ENCODE measurements around the gene DUSP16.
"Not testable (repeated sequence)": the region's sequence is repeated elsewhere in the genome, so short reads cannot be mapped to it uniquely, and the experiment has no call there.

The DUSP16 gene

DNA sequence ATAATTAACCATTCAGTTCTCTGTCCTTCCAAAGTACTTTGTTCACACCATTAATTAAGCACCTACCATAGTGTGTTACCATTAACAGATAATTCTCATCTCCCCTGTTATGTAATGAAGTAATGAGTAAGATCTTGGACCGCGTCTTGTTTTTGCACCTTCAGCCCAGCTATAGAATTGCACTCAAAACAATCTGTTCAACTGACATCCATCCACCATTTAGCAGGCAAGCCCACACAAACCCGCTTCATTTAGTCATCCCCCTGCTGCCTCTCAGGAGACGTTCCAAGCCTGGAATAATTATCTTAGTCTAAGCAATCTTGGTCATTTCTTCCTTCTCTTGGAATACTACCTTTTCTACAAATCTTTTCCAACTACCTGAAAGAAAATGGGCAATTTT is 74.4 kb downstream of the DUSP16 start:
- no peak for DNase-seq

DNA sequence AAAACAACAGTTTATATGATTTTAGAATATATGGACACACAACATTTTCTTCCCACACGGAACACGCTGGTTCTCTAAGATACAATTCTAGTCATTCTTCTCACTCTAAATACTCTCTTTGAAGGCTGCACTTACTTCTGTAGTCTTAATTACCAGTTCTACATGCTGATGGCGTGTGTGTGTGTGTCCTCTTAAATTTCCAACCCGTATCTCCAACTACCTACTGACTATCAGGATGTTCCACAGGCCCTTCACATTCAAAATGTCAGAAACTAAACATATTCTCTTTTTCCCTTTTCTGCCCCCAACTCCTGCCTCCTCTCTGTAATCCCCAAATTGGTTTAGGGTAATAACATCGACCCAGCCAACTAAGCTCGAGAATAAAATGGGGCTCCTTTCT is 75.2 kb downstream of the DUSP16 start:
- DNase-seq = no peak

DNA sequence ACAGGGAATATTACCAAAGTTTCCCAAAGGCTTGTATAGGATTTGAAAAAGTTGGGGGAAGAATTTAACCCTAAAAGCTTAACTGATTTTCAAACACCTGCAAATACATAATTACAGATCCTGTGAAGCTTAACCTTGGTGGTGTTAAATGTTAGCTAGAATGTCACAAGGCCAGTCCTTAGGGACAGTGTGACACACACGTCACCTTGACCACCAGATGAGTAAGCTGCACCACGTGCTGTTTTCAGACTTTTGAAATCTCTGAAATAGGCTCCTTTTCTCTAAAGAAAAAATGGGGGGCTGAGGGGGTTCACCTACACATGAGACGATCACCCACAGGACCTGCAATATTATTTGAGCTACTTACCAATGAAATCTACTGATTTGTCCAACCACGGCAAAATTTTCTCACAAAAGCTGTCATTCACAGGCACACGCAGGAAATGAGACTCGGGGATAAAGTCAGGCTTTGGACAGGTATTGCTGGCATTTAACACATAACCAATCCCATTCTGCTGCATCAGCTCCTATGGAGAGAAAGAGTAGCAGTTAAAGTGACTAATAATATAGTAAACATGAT is 75.9 kb downstream of the DUSP16 start:
- DNase-seq = no peak

DNA sequence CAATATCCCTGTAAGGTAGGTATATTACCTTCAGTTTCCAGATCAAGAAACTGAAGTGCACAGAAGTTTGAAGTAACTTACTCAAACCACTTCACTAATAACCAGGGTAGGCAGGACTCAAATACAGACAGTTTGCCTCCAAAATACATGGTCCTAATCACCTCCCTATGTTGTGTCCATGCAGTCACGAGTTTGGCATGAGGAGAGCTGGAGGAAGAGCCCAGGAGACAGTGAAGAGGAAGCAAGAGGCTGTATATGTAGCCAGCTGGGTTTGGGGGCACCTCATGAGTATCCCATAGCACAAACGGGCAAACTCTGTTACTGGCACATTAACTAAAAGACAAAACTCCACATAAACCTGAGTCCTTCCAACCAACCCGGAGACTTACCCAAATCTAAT is 79.2 kb downstream of the DUSP16 start:
- no peak for DNase-seq

DNA sequence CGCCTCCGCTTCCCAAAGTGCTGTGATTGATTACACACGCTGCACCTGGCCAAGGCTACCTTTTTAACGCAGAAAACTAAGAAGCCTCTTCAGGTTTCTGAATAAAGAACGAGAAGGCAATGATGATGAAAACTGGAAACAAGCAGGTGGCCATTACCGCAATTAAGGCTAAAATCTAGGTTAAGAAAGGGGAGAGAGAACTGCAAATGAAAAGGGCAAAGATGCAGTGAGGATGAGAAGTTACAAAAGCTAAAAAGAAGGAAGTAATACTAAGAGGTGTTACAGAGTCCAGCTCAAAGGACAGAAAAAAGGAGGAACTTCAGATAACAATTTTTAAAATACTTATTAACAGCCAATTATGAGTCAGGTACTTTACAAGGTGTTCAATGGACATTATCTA is 79.7 kb downstream of the DUSP16 start:
- no peak for DNase-seq

DNA sequence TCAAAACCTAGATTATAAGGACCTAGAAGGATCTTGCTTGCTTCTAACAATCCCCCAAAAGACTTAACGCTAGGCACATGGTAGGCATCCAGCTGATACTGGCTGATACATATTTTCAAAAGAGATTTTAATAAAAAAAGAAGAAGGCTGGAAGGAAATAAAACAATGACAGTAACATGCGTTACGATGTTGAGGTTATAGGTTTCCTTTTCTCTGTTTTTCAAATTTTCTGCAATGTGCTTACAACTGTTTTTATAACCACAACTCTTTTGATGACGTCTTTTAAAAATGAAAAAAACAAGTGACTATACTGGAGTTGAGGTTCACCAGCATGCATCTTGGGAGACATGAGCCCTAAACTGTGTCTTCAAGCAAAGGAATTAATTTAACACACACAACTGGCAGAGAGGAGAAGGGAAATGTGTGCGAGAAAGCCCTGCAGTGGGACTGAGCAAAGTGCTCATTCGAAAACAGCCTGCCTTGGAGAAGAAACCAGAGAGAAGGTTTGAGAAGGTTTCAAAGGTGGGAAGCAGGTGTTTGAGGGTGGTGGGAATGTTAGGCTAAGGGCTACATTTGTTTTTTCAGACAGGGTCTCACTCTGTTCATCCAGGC is 80.4 kb downstream of the DUSP16 start:
- no peak for DNase-seq

DNA sequence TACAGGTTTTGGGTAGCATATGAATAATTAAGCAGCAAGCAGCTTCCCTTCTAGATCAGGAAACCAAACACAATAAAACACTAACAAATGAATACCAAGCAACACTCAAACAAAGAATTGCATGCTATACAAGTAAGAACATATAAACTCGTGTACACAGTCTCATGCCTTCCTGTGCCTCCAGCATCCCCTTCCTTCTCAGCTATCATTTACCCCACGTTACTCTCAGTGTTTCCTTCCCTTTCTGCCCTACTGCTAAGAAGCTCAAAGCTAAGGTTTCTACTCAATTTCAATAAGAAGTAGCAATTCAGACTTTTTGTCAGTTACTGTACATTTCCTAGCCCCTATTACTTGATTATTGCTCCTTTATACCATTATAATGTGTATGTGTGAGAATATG is 81.0 kb downstream of the DUSP16 start:
- DNase-seq = no peak

DNA sequence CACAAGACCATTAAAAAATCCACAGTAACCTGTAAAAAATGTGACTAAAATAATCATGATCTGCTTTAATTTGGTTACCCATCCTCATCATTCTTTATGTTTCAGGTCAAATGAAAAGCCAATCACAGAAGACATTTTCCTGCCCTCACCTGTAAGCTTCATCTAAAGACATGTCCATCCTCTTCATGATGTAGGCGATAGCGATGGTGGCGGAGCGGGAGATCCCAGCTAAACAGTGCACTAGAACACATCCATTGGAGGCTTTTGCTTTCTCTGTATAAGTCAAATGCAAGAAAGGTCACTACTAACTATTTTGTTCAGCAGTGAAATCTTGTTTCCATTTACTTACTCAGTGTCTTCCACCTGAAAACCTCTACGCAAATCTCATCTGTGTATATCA is 82.6 kb downstream of the DUSP16 start:
- DNase-seq = no peak

DNA sequence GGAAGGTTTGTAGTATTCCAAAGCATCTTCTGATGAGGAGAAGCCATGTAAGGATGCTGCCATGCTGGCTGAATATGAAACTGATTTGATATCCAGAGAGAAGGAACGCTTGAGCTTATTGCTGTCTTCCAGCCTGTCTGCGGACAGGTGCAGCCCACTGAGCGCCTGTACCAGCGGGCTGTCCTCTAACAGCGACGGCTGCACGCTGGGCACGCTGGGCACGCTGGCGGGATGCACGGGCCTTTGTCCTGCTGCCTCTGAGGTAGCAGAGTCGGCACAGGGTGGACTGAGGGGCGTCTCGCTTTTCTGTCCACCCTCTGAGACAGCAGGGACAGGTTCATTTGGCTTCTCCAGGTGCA is 85.2 kb downstream of the DUSP16 start:
- no peak for DNase-seq

DNA sequence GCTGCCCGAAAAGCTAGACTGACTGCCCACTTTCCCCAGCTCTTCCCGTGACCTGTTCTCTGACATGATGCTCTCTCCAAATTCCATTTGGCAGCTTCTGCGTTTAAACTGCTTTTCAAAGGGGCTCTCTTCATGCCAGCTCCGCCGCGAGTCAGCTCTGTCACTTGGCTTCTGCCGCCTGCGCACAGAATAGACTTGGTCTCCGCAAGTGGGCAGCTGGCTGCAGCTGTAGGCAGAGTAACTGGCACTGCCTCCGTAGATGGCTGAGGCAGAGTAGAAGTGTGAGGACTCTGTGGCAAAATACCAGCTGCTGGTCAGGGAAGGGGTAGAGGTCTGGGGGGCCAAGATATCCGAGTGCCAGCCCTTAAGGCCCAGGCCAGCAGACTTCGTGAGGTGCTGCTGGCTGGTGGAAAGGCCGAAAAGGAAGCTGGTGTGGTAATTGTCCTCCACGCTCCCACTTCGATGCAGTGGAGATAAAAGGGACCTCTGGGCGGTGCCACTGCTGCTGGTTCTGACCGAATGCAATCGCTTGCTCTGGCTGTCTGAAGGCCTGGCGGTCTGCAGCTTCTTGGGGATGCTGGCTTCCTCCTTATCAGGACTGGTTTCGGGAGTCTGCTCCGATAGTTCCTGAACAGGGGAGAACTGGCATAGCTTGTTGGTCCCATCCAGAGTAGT is 85.7 kb downstream of the DUSP16 start:
- DNase-seq = no peak

DNA sequence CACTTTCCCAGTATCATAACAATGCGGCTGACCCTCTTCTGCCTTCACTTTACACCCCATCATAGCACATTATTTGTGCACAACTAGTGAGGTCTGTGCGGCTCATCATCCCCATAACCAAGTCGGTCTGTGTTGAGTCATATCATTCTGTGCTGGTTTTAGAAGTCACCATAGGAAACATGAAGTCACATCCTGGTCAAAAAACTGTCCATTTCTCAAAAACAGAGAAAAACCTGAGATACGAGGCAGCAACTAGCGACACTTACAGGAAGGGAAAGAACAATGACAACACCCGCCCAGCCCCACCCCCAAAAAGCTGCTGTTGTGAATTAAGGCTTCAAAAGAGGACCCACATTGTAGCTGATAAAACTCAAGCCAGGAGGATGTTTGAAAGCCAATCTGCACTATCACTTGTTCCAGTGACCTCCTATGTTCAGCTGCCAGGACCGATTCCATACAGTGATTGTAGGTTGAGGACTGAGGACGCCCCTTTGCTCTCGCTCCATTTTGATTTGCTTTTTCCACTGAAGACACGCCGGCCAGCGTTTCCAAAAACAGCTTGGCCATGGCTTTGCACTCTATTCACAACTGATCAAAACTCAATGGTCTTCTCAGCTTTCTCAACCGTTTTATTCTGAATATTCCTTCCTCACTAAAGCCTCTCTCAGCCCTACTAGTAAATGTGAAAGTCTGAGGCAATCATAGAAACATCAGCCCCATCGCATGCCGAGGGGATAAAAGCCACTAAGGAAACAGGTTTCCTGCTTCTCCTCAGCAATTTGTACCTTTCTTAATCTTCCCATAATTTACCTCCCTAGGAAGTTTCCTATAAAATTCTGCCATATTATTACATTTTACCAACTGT is 87.5 kb downstream of the DUSP16 start:
- DNase-seq = no peak

DNA sequence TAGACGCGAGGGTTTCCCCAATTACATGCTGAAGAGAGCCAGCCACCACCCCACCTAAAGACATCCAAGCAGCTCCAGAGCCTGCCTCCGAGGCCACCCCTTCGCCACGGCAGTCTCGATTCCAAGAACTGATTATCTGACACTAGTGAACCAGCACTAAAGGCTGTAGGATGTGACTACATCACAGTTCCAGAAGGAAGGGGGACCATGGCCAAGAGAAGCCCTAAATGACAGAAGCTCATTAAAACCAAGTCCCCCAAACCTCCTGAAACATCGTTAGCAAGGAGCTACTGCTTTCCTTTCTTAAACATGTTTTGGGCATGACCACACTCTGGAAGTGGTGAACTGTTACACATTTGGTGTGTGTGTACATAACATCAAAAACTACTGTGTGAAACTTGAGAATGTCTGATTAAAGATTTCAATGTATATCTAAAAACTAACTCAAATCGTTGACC is 88.2 kb downstream of the DUSP16 start:
- DNase-seq = no peak

DNA sequence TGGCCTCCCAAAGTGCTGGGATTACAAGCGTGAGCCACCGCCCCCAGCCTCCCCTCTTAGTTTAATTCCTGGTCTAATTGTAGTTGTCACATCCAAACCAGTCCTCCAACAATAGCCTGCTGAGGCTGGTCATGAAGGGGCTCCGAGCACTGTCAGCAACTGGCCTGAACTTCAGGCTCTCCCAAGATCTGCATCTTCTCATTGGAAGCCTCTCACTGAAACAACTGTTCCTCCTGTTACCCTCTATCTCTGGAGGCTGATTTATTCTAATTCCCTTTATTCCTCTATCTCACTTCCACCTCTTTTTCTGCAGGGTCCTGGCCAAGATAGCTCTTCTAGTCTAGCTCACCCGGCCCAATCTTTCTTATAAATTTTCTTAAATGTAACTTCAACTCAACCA is 89.4 kb downstream of the DUSP16 start:
- no peak for DNase-seq

DNA sequence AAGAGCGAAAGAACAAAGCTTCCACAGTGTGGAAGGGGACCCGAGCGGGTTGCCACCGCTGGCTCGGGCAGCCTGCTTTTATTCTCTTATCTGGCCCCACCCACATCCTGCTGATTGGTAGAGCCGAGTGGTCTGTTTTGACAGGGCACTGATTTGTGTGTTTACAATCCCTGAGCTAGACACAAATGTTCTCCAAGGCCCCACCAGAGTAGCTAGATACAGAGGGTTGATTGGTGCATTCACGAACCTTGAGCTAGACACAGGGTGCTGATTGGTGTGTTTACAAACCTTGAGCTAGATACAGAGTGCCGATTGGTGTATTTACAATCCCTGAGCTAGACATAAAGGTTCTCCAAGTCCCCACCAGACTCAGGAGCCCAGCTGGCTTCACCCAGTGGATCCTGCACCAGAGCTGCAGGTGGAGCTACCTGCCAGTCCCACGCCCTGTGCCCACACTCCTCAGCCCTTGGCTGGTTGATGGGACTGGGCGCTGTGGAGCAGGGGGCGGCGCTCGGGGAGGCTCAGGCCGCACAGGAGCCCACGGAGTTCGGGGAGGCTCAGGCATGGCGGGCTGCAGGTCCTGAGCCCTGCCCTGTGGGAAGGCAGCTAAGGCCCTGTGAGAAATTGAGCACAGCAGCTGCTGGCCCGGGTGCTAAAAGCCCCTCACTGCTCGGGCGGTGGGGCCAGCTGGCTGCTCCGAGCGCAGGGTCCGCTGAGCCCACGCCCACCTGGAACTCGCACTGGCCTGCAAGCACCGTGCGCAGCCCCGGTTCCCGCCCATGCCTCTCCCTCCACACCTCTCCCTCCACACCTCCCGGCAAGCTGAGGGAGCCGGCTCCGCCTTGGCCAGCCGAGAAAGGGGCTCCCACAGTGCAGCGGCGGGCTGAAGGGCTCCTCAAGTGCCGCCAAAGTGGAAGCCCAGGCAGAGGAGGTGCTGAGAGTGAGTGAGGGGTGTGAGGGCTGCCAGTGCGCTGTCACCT is 90.4 kb downstream of the DUSP16 start:
- DNase-seq = not testable (repeated sequence)

DNA sequence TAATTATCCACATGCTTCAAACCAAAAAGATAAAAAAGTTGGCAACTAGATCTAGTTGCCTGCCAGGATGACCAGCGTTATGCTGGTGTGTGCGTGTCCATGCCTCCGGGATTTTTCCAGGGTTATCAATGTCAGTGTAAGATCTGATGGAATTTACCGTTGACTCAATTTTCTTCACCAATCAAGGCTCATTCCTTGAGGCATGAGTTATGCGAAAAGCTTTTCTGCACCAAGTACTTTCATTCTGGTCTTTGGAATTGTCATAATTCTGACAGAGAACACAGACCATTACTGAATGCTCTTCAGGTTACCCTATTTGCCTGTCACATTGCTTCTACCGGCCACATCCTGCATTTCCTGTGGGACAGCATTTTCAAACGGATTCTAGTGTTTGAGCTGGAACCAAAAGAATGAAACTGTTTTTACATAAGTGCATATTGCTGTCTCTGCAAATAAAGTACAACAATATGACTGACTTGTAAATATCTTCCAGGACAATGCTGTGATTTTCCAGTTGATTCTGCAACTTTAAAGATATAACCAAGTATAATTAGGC is 91.8 kb downstream of the DUSP16 start:
- no peak for DNase-seq

DNA sequence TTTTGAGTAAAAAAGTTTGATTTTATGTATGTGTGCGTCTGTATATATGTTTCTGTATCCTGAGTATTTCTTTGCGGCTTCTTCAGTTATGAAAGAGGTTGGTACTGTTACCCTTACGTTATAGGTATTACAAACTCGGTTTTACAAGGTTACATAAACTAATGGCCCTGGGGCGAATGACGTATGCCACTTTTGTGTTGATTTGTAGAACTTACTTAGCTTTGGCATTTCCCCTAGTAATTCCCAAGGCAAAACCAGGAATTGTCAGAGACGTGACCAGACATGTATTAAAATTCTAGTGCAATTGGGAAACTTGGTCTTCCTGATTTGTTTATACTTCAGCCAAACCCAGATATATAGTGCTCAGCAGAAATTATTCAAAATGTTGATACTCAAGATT is 93.3 kb downstream of the DUSP16 start:
- DNase-seq = no peak

DNA sequence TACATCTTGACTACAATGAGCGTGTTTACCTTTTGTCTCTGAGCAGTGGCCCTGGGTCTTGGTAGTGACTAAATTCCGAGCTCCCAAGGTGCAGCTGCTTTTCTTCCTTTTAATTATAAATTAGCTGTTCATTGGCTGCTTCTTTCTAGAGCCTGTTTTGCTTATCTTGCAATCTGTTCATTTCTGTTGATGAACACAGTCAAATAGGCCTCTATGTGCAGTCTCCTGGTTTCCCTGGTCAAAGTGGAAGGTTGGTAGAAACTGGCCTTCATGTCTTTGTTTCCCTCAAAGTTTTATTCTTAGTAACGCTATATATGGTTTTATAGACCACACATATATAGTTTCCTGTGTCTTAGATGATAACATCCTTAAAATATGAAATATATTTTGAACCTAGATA is 94.1 kb downstream of the DUSP16 start:
- DNase-seq = no peak

DNA sequence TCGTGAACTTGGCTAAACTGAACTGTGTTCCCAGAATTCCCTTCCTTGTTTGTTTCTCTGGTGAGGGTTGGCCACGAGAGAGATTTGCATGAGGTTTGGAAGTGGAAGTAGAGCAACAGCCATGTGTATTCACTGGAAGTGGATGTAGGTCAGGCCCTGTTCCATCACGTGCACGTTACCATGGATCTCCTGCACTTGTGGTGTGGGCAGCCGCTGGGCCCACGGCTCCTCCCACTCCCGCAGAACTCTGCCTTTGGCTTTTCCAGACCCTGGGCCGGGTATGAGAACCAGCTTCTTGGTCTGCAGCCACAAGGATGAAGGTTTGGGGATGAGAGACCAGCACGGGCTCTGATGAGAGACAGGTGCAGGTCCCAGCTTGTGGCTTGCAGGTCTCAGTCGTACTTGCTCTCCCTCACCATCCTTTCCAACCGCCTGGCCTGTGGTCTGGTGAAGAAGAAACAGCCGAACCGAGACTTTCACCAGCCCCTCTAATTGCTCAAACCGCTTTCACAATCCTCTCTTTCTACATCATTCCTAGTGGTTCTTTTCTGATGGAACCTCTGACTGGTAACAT is 94.9 kb downstream of the DUSP16 start:
- no peak for DNase-seq

DNA sequence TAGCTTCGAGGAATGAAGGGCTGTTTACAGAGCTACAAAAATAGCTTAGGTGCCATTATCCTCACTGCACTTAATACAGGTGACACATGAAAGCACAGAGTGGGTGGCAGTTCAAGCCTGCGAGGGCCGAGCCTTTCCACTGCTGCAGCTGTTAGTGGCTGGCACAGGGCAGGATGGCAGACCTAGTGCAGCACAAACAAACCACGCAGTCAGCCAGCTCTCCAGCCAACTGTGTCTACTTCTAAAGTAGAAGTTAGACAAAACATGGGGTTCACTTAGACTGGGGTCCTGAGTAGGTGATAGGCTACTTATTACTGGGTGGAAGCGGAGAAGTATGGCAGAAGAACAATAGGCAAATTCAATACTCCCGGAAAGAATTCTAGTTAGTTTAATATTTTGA is 95.4 kb downstream of the DUSP16 start:
- DNase-seq = no peak

DNA sequence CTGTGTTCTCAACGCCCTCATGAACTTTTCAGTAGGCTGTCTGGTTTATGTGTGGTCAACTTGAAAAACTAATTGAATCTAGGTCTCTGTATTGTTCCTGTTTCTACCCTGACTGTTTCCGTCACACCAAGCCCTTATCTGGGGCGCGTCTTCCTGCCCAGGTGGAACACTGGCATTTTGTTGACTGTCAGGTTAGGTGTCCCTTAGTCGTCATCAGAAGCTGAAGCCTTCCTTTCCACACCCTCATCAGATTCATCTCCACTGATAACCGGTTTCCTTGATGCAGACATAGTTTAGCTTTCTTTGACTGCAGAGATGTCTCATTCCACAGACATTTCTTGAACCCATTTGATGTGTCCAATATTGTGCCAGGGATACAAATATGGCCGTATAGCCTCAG is 96.5 kb downstream of the DUSP16 start:
- DNase-seq = no peak

DNA sequence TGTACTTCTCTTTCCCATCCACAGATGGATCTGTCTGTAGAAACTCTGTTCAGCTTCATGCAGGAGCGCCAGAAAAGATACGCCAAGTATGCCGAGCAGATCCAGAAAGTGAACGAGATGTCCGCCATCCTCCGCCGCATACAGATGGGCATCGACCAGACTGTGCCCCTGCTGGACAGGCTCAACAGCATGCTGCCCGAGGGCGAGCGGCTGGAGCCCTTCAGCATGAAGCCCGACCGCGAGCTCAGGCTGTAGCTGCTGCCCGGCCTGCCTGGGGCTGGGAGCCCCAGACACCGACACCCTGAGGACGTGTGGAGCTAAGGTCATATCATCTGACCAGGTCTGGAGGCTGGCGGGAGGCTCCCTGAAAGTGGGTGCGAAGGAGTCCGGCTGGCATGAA is 97.1 kb downstream of the DUSP16 start:
- DNase-seq = no peak

DNA sequence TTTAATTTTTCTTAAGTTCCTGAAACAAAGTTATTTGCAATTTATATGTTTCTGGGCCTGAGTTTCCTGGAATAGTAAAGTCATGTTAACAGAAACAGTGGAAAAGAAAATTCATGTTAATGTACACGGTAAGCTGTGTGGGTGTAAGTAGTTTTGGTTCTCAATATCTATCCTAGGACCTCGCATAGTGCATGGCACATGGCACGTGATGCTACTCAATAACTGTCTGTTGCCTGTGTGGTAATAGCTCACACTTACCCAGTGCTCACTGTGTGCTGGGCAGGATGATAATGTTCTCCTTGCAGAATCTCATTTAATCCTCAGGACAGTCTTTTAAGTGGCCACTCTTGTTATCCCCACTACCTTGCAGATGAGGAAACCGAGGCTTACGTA is 100.7 kb downstream of the DUSP16 start:
- DNase-seq = no peak

Data from NCI-H2227 treated with DMSO at 0.1 percent for 48 hours (cell line).